Endodermal cell (in vitro differentiated cells): Measurements from ENCODE around the gene SMIM14. TPM values are rescaled to one million over a fixed set of nuclear protein-coding genes. Genes with fewer than 3 reads are reported as not detected.
"Not testable (repeated sequence)": the region's sequence is repeated elsewhere in the genome, so short reads cannot be mapped to it uniquely, and the experiment has no call there.

Experiments
- DNase-seq: peaks from one replicate; pipeline ENCODE4 v3.0.0-alpha.2; 2017
- H3K27ac ChIP-seq: 2 replicates; pipeline ENCODE4 v1.5.1; 2013; ENCODE audit warnings: mild to moderate bottlenecking, low read depth, low read length, moderate library complexity
- H3K27me3 ChIP-seq: 2 replicates; pipeline ENCODE4 v1.6.1; 2013; ENCODE audit warnings: mild to moderate bottlenecking, low read length, moderate library complexity; ENCODE audit not compliant: insufficient read depth, control insufficient read depth, poor library complexity, severe bottlenecking
- H3K36me3 ChIP-seq: 2 replicates; pipeline ENCODE4 v1.7.0; 2013; ENCODE audit warnings: mild to moderate bottlenecking, low read length, moderate library complexity; ENCODE audit not compliant: control insufficient read depth, insufficient read depth
- H3K4me1 ChIP-seq: one replicate; pipeline ENCODE4 v1.7.0; 2013; ENCODE audit warnings: low read length; ENCODE audit not compliant: control insufficient read depth, insufficient read depth
- H3K4me3 ChIP-seq: 2 replicates; pipeline ENCODE4 v1.5.1; 2013; ENCODE audit warnings: mild to moderate bottlenecking, low read length, moderate library complexity
- H3K9ac ChIP-seq: 2 replicates; pipeline ENCODE4 v1.6.1; 2013; ENCODE audit warnings: mild to moderate bottlenecking, low read length, moderate library complexity; ENCODE audit not compliant: poor library complexity, severe bottlenecking; ENCODE audit errors: extremely low read depth
- H3K9me3 ChIP-seq: 2 replicates; pipeline ENCODE4 v1.6.1; 2013; ENCODE audit warnings: mild to moderate bottlenecking, low read length, moderate library complexity; ENCODE audit not compliant: control insufficient read depth
- H3K27ac Mint-ChIP-seq: 2 replicates; pipeline ENCODE4 v1.8.0; 2020; ENCODE audit warnings: mixed read lengths
- H3K27me3 Mint-ChIP-seq: 2 replicates; pipeline ENCODE4 v1.8.0; 2021; ENCODE audit warnings: mild to moderate bottlenecking, mixed read lengths; ENCODE audit not compliant: insufficient read depth
- H3K36me3 Mint-ChIP-seq: 2 replicates; pipeline ENCODE4 v1.8.0; 2020; ENCODE audit warnings: low read depth, mixed read lengths
- H3K4me1 Mint-ChIP-seq: 2 replicates; pipeline ENCODE4 v1.8.0; 2020; ENCODE audit warnings: mixed read lengths
- H3K4me3 Mint-ChIP-seq: 2 replicates; pipeline ENCODE4 v1.8.0; 2020; ENCODE audit warnings: mild to moderate bottlenecking, moderate library complexity, mixed read lengths
- H3K9me3 Mint-ChIP-seq: 2 replicates; pipeline ENCODE4 v1.8.0; 2020; ENCODE audit warnings: mild to moderate bottlenecking, mixed read lengths
- CTCF ChIP-seq: fragments of 200-600 bp; sonication (generic); conservative IDR thresholded peaks from 2 replicates; pipeline ENCODE4 v1.5.0; 2021; ENCODE audit warnings: antibody characterized with exemption, mild to moderate bottlenecking
- WGBS, 2 experiments: methylation state at CpG; one replicate each; pipeline versions ENCODE4 v1.1.5 to v1.1.7; 2013; ENCODE audit warnings: missing lambda C conversion rate in 2 of 2, mixed read lengths in 1 of 2; ENCODE audit not compliant: insufficient coverage in 1 of 2, insufficient read length in 1 of 2; 5-methylcytosine and 5-hydroxymethylcytosine counted together
- total RNA-seq, 2 donors: library from RNA; stranded (reverse); fragmentation: NEBNext Ultra II Directional in 1 of 2; extraction: Animal tissue kit (Norgen Biotek cat#: 25700) in 1 of 2; gene quantifications; 2 replicates in 1 of 2; 3 replicates in 1 of 2; pipeline ENCODE4 v1.2.1, GENCODE V29; 2021

Gene SMIM14
- total RNA-seq, 2 donors from 2014 or later = 24.3 to 24.6 TPM

- WGBS, 2 experiments = 80% methylated on average over 1 of the region's 1 CpG; no CpG with 5 or more reads in 1 of the 2 experiments
- Histone ChIP-seq H3K27ac (no peak overlapping the region), H3K36me3 (no peaks in the 10 kb centered on the region), H3K4me1 (no peaks in the 10 kb centered on the region), H3K27me3 (no peaks in the 10 kb centered on the region), H3K9me3 (no peaks in the 10 kb centered on the region), H3K4me3 (no peak overlapping the region), H3K9ac (no peak overlapping the region)
- DNase-seq = no peak
- no peak for TF ChIP-seq CTCF
- no peaks in the 10 kb centered on the region for H3K27me3 Mint-ChIP-seq
- H3K4me3 Mint-ChIP-seq = no peak overlapping the region
- peaks cover 17% of the 10 kb centered on the region for H3K4me1 Mint-ChIP-seq
- peaks cover under 1% of the 10 kb centered on the region for H3K9me3 Mint-ChIP-seq
- H3K27ac Mint-ChIP-seq = no peak overlapping the region
- H3K36me3 Mint-ChIP-seq = peaks cover 3% of the 10 kb centered on the region
Measured at GRCh38 chr4:39616651-39617050, 22.0 kb downstream of the SMIM14 start.

GRCh38 chr4:39616112-39616511 lies 22.6 kb downstream of the SMIM14 start:
- not testable (repeated sequence) for H3K36me3 Mint-ChIP-seq, H3K4me3 ChIP-seq, H3K4me3 Mint-ChIP-seq, H3K4me1 ChIP-seq, H3K27me3 ChIP-seq, H3K27ac Mint-ChIP-seq, H3K27ac ChIP-seq, H3K36me3 ChIP-seq, DNase-seq, H3K9me3 Mint-ChIP-seq, H3K9me3 ChIP-seq, H3K27me3 Mint-ChIP-seq, H3K9ac ChIP-seq
- 92 to 96% methylated on average over 5 to 6 of the region's 6 CpGs for WGBS, 2 experiments
- H3K4me1 Mint-ChIP-seq = peaks cover 14% of the 10 kb centered on the region

- no peaks in the 10 kb centered on the region for H3K27me3 ChIP-seq
- WGBS, 2 experiments = 83% methylated on average over 3 of the region's 3 CpGs; no CpG with 5 or more reads in 1 of the 2 experiments
- Mint-ChIP-seq H3K4me1 (peaks cover 13% of the 10 kb centered on the region), H3K27me3 (no peaks in the 10 kb centered on the region), H3K27ac (no peak overlapping the region), H3K36me3 (peaks cover 16% of the 10 kb centered on the region), H3K4me3 (no peak overlapping the region), H3K9me3 (no peaks in the 10 kb centered on the region)
- H3K4me1 ChIP-seq = no peaks in the 10 kb centered on the region
- no peak overlapping the region for H3K4me3 ChIP-seq
- no peak for TF ChIP-seq CTCF
- H3K9me3 ChIP-seq = no peaks in the 10 kb centered on the region
- no peak for DNase-seq
- no peaks in the 10 kb centered on the region for H3K36me3 ChIP-seq
- no peak overlapping the region for H3K9ac ChIP-seq
- H3K27ac ChIP-seq = no peak overlapping the region
Measured at GRCh38 chr4:39614487-39615162, 24.0 kb downstream of the SMIM14 start.
